GM23338 (cell line): ENCODE data around the gene RTKN2. TPM values are rescaled to one million over a fixed set of nuclear protein-coding genes. Genes with fewer than 3 reads are reported as not detected.

Source experiments
- ATAC-seq: fragments of 200-7000 bp; cut with Tn5 transposase; 3 replicates; pipeline ENCODE4 v1.9.1; 2020
- DNase-seq: peaks from one replicate; pipeline ENCODE4 v3.0.0-alpha.2; 2015; ENCODE audit warnings: low spot score
- H2AFZ ChIP-seq: fragments of 200-600 bp; sonication (generic); 2 replicates; pipeline ENCODE4 v1.8.0; 2016; ENCODE audit warnings: antibody characterized with exemption, mild to moderate bottlenecking, moderate library complexity
- H3F3A ChIP-seq: fragments of 200-600 bp; sonication (generic); replicated peaks from 2 replicates; pipeline ENCODE4 v1.8.0; 2017; ENCODE audit warnings: antibody characterized with exemption, mixed run types, low read depth
- H3K27ac ChIP-seq: fragments of 200-600 bp; sonication (generic); 2 replicates; pipeline ENCODE4 v1.6.1; 2016; ENCODE audit warnings: low read depth
- H3K27me3 ChIP-seq: fragments of 200-600 bp; sonication (generic); 2 replicates; pipeline ENCODE4 v1.8.0; 2016; ENCODE audit warnings: mild to moderate bottlenecking, mixed run types, moderate library complexity; ENCODE audit not compliant: insufficient read depth
- H3K36me3 ChIP-seq: fragments of 200-600 bp; sonication (generic); 2 replicates; pipeline ENCODE4 v1.8.0; 2016; ENCODE audit warnings: mild to moderate bottlenecking; ENCODE audit not compliant: insufficient read depth
- H3K4me1 ChIP-seq: fragments of 200-600 bp; sonication (generic); 2 replicates; pipeline ENCODE4 v1.8.0; 2016; ENCODE audit warnings: mild to moderate bottlenecking, moderate library complexity; ENCODE audit not compliant: insufficient read depth
- H3K4me2 ChIP-seq: fragments of 200-600 bp; sonication (generic); 2 replicates; pipeline ENCODE4 v1.7.1; 2017; ENCODE audit warnings: mixed run types
- H3K4me3 ChIP-seq: fragments of 200-600 bp; sonication (generic); 2 replicates; pipeline ENCODE4 v1.6.1; 2016; ENCODE audit warnings: mixed run types
- H3K79me2 ChIP-seq: fragments of 200-600 bp; sonication (generic); replicated peaks from 2 replicates; pipeline ENCODE4 v1.8.0; 2017; ENCODE audit warnings: mild to moderate bottlenecking; ENCODE audit not compliant: insufficient read depth
- H3K9me2 ChIP-seq: fragments of 200-600 bp; sonication (generic); 2 replicates; pipeline ENCODE4 v1.8.0; 2017; ENCODE audit not compliant: insufficient read depth
- H4K20me1 ChIP-seq: fragments of 200-600 bp; sonication (generic); replicated peaks from 2 replicates; pipeline ENCODE4 v1.8.0; 2017; ENCODE audit warnings: mild to moderate bottlenecking; ENCODE audit not compliant: insufficient read depth
- H3K27ac Mint-ChIP-seq: 2 replicates; pipeline ENCODE4 v1.8.0; 2020; ENCODE audit warnings: inconsistent platforms, mild to moderate bottlenecking, moderate library complexity, mixed read lengths
- H3K27me3 Mint-ChIP-seq: 3 replicates; pipeline ENCODE4 v1.8.0; 2022; ENCODE audit warnings: low read depth, mild to moderate bottlenecking, moderate library complexity, mixed read lengths, inconsistent platforms; ENCODE audit not compliant: insufficient read depth, poor library complexity
- H3K36me3 Mint-ChIP-seq: 3 replicates; pipeline ENCODE4 v1.8.0; 2021; ENCODE audit warnings: low read depth, mild to moderate bottlenecking, inconsistent platforms, moderate library complexity, mixed read lengths
- H3K4me1 Mint-ChIP-seq: 3 replicates; pipeline ENCODE4 v1.8.0; 2020; ENCODE audit warnings: mild to moderate bottlenecking, inconsistent platforms, mixed read lengths
- H3K4me3 Mint-ChIP-seq: 3 replicates; pipeline ENCODE4 v1.8.0; 2021; ENCODE audit warnings: moderate library complexity, mild to moderate bottlenecking, inconsistent platforms, mixed read lengths
- H3K9me3 Mint-ChIP-seq: 3 replicates; pipeline ENCODE4 v1.8.0; 2020; ENCODE audit warnings: moderate library complexity, mild to moderate bottlenecking, inconsistent platforms, mixed read lengths
- CREB1 ChIP-seq: fragments of 250-450 bp; sonication (Bioruptor Pico); IDR thresholded peaks from 2 replicates; pipeline ENCODE4 v1.5.0; 2020; ENCODE audit warnings: low read depth, mild to moderate bottlenecking, moderate library complexity
- ETS1 ChIP-seq: IDR thresholded peaks from 2 replicates; pipeline ENCODE4 v1.6.1; 2016; ENCODE audit warnings: antibody characterized with exemption
- EZH2 ChIP-seq: fragments of 200-600 bp; sonication (generic); IDR thresholded peaks from one replicate; pipeline ENCODE4 v1.8.0; 2017; ENCODE audit warnings: antibody characterized with exemption, mild to moderate bottlenecking, low read depth; ENCODE audit not compliant: unreplicated experiment
- EZH2phosphoT487 ChIP-seq: fragments of 200-600 bp; sonication (generic); IDR thresholded peaks from one replicate; pipeline ENCODE4 v1.8.1; 2018; ENCODE audit warnings: antibody characterized with exemption; ENCODE audit not compliant: unreplicated experiment
- JUNB ChIP-seq: IDR thresholded peaks from one replicate; pipeline ENCODE4 v1.6.1; 2016; ENCODE audit warnings: antibody characterized with exemption; ENCODE audit not compliant: unreplicated experiment
- NANOG ChIP-seq: IDR thresholded peaks from 2 replicates; pipeline ENCODE4 v1.6.1; 2016; ENCODE audit warnings: antibody characterized with exemption, borderline replicate concordance
- POLR2AphosphoS5 ChIP-seq: IDR thresholded peaks from 2 replicates; pipeline ENCODE4 v1.6.1; 2016; ENCODE audit warnings: antibody characterized with exemption, low read depth
- REST ChIP-seq: IDR thresholded peaks from one replicate; pipeline ENCODE4 v1.6.1; 2018; ENCODE audit warnings: antibody characterized with exemption; ENCODE audit not compliant: unreplicated experiment
- STAT1 ChIP-seq: IDR thresholded peaks from one replicate; pipeline ENCODE4 v1.6.1; 2016; ENCODE audit warnings: antibody characterized with exemption; ENCODE audit not compliant: unreplicated experiment
- ZNF114 ChIP-seq: fragments of 250-450 bp; sonication (Bioruptor Pico); IDR thresholded peaks from 2 replicates; pipeline ENCODE4 v1.5.0; 2020; ENCODE audit warnings: mild to moderate bottlenecking, moderate library complexity
- ZNF331 ChIP-seq: fragments of 250-450 bp; sonication (Bioruptor Pico); IDR thresholded peaks from 2 replicates; pipeline ENCODE4 v1.5.0; 2020; ENCODE audit warnings: low read depth, mild to moderate bottlenecking, moderate library complexity
- polyA plus RNA-seq: library from polyadenylated mRNA; unstranded; fragments of >200 nt; fragmentation: Nextera tagmentation; extraction: Ambion mirVana; gene quantifications from 2 replicates; pipeline ENCODE4 v1.2.1, GENCODE V29; 2016
- total RNA-seq: library from RNA; depleted of rRNA; stranded (reverse); fragments of >200 nt; shearing (Covaris generic); gene quantifications from 2 replicates; pipeline ENCODE4 v1.2.3, GENCODE V29; 2014
- TF ChIP-seq, protein P1 (sequence below): fragments of 250-450 bp; sonication (Bioruptor Pico); IDR thresholded peaks from 2 replicates; pipeline ENCODE4 v1.5.0; 2020; ENCODE audit warnings: mild to moderate bottlenecking, moderate library complexity
- TF ChIP-seq, protein P2 (sequence below), 2 experiments: fragments of 200-600 bp in 1 of 2; sonication (generic) in 1 of 2; conservative IDR thresholded peaks; 2 replicates each; pipeline versions ENCODE4 v1.5.1 to v1.6.1; 2016 to 2017; ENCODE audit warnings: antibody characterized with exemption in 2 of 2, low read depth in 2 of 2, mild to moderate bottlenecking in 2 of 2, moderate library complexity in 1 of 2

The RTKN2 gene
- total and polyA plus RNA-seq, 2 experiments from 2014 or later = 15.3 to 23.6 TPM

GRCh38 chr10:62253704-62254103 is 14.9 kb downstream of the RTKN2 start:
- Histone ChIP-seq H3K27ac (no peak overlapping the region), H3K36me3 (no peaks in the 10 kb centered on the region), H3K4me2 (no peak overlapping the region), H3K4me1 (0 out of 2 replicates have a peak, but pooled peaks cover 5% of the 10 kb centered on the region), H2AFZ (no peak overlapping the region), H3K4me3 (no peak overlapping the region), H3K9me2 (no peaks in the 10 kb centered on the region), H4K20me1 (peaks cover 7% of the 10 kb centered on the region; the same call in 1 of the 2 replicates), H3F3A (no peaks in the 10 kb centered on the region), H3K79me2 (peaks cover 26% of the 10 kb centered on the region), H3K27me3 (no peaks in the 10 kb centered on the region)
- no peaks in the 10 kb centered on the region for H3K9me3 Mint-ChIP-seq
- no peak for TF ChIP-seq POLR2AphosphoS5
- TF ChIP-seq EZH2 = no peak
- TF ChIP-seq ETS1 = no peak
- no peak for TF ChIP-seq ZNF331
- no peak for TF ChIP-seq CREB1 (CRISPR knock-in tag)
- TF ChIP-seq NANOG = no peak
- no peak for TF ChIP-seq EZH2phosphoT487
- TF ChIP-seq, protein P1, sequence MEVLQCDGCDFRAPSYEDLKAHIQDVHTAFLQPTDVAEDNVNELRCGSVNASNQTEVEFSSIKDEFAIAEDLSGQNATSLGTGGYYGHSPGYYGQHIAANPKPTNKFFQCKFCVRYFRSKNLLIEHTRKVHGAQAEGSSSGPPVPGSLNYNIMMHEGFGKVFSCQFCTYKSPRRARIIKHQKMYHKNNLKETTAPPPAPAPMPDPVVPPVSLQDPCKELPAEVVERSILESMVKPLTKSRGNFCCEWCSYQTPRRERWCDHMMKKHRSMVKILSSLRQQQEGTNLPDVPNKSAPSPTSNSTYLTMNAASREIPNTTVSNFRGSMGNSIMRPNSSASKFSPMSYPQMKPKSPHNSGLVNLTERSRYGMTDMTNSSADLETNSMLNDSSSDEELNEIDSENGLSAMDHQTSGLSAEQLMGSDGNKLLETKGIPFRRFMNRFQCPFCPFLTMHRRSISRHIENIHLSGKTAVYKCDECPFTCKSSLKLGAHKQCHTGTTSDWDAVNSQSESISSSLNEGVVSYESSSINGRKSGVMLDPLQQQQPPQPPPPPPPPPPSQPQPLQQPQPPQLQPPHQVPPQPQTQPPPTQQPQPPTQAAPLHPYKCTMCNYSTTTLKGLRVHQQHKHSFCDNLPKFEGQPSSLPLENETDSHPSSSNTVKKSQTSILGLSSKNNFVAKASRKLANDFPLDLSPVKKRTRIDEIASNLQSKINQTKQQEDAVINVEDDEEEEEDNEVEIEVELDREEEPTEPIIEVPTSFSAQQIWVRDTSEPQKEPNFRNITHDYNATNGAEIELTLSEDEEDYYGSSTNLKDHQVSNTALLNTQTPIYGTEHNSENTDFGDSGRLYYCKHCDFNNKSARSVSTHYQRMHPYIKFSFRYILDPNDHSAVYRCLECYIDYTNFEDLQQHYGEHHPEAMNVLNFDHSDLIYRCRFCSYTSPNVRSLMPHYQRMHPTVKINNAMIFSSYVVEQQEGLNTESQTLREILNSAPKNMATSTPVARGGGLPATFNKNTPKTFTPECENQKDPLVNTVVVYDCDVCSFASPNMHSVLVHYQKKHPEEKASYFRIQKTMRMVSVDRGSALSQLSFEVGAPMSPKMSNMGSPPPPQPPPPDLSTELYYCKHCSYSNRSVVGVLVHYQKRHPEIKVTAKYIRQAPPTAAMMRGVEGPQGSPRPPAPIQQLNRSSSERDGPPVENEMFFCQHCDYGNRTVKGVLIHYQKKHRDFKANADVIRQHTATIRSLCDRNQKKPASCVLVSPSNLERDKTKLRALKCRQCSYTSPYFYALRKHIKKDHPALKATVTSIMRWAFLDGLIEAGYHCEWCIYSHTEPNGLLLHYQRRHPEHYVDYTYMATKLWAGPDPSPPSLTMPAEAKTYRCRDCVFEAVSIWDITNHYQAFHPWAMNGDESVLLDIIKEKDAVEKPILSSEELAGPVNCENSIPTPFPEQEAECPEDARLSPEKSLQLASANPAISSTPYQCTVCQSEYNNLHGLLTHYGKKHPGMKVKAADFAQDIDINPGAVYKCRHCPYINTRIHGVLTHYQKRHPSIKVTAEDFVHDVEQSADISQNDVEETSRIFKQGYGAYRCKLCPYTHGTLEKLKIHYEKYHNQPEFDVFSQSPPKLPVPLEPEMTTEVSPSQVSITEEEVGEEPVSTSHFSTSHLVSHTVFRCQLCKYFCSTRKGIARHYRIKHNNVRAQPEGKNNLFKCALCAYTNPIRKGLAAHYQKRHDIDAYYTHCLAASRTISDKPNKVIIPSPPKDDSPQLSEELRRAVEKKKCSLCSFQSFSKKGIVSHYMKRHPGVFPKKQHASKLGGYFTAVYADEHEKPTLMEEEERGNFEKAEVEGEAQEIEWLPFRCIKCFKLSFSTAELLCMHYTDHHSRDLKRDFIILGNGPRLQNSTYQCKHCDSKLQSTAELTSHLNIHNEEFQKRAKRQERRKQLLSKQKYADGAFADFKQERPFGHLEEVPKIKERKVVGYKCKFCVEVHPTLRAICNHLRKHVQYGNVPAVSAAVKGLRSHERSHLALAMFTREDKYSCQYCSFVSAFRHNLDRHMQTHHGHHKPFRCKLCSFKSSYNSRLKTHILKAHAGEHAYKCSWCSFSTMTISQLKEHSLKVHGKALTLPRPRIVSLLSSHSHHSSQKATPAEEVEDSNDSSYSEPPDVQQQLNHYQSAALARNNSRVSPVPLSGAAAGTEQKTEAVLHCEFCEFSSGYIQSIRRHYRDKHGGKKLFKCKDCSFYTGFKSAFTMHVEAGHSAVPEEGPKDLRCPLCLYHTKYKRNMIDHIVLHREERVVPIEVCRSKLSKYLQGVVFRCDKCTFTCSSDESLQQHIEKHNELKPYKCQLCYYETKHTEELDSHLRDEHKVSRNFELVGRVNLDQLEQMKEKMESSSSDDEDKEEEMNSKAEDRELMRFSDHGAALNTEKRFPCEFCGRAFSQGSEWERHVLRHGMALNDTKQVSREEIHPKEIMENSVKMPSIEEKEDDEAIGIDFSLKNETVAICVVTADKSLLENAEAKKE = no peak
- no peak for TF ChIP-seq ZNF114 (CRISPR knock-in tag)
- no peak for TF ChIP-seq JUNB
- TF ChIP-seq STAT1 = no peak
- no peak for TF ChIP-seq REST
- TF ChIP-seq, protein P2, sequence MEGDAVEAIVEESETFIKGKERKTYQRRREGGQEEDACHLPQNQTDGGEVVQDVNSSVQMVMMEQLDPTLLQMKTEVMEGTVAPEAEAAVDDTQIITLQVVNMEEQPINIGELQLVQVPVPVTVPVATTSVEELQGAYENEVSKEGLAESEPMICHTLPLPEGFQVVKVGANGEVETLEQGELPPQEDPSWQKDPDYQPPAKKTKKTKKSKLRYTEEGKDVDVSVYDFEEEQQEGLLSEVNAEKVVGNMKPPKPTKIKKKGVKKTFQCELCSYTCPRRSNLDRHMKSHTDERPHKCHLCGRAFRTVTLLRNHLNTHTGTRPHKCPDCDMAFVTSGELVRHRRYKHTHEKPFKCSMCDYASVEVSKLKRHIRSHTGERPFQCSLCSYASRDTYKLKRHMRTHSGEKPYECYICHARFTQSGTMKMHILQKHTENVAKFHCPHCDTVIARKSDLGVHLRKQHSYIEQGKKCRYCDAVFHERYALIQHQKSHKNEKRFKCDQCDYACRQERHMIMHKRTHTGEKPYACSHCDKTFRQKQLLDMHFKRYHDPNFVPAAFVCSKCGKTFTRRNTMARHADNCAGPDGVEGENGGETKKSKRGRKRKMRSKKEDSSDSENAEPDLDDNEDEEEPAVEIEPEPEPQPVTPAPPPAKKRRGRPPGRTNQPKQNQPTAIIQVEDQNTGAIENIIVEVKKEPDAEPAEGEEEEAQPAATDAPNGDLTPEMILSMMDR (conservative IDR thresholded peaks at IDR 0.05; ENCODE audit: low read depth in 2 of 2) = no peak
- no peak overlapping the region for H3K4me3 Mint-ChIP-seq
- no peak for DNase-seq
- ATAC-seq = no peak
- H3K27me3 Mint-ChIP-seq = no peaks in the 10 kb centered on the region
- H3K36me3 Mint-ChIP-seq = peaks cover 14% of the 10 kb centered on the region; the same call in 2 of the 3 replicates
- H3K27ac Mint-ChIP-seq = no peak overlapping the region; the same call in 1 of the 2 replicates
- peaks cover 36% of the 10 kb centered on the region for H3K4me1 Mint-ChIP-seq
